NCI-H1092 (cell line): ENCODE measurements around the gene ANKRD30BL.
"Not testable (repeated sequence)": the region's sequence is repeated elsewhere in the genome, so short reads cannot be mapped to it uniquely, and the experiment has no call there.

ENCODE experiments used
- DNase-seq: peaks from one replicate; lab custom pipeline; 2025; lab: John Stamatoyannopoulos, UW

ANKRD30BL gene, protein sequence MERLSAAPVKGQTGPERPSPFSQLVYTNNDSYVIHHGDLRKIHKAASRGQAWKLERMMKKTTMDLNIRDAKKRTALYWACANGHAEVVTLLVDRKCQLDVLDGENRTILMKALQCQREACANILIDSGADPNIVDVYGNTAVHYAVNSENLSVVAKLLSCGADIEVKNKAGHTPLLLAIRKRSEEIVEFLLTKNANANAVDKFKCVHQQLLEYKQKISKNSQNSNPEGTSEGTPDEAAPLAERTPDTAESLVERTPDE

DNA sequence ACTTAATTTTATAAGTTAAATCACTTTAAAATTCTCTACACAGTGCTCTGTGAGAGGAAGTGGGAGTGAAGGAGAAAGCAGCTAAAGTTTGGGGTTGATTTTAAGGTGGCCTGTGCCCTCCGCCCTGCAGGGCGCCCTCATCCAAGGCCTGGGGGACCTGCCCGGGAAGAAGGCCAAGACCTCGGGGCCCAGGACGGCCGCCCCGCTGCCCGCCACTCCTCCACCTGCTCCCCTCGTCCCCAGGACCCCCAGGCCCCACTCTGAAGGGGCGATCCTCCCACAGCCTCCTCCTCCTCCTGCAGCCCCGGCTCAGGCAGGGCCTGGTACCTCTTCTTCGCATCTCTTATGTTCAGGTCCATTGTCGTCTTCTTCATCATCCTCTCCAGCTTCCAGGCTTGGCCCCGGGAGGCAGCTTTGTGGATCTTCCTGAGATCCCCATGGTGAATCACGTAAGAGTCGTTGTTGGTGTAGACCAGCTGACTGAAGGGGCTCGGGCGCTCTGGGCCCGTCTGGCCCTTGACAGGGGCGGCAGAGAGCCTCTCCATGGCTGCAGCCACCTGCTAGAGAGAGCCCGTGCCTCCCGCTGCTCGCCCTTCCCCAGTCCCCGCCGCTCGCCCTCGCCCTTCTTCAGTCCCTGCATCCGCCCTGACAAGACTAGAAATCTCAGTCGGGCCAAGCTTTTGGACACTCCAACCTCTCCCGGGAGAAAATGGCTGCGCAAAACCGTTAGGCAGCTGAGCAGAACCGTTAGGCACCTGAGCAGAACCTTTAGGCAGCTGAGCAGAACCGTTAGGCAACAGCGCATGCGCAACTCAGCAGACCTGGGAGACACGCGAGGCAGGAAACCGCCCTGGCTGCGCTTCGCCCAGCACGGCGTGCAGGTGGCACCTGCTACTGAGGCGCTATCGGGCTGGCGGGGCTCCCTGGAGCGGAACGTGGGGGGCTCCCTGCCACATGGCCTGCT lies at the start of gene ANKRD30BL:
ANKRD30BL (minus strand) TSS at position 792 of the 964 bp plus-strand sequence; CDS start at position 545, 247 bp downstream.
- DNase-seq = not testable (repeated sequence)

DNA sequence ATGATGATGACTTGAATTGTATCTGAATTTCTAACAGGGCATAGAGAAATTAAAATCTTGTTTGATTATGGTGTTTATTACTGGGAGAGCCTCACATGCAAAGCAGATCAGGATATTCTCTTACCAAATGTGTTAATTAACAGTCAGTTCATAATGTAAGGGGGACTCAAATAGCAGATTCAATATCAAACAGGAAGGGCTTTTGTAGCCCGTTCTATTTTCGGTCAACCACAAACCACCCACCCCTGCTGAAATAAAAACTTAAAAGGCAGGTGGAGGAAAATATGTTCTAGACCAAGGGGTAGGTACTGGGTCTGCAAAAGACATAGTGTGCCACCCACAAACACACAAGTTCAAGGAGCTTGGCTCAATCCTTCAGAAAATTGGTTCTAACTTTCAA lies 41.1 kb upstream of the ANKRD30BL start:
- not testable (repeated sequence) for DNase-seq

DNA sequence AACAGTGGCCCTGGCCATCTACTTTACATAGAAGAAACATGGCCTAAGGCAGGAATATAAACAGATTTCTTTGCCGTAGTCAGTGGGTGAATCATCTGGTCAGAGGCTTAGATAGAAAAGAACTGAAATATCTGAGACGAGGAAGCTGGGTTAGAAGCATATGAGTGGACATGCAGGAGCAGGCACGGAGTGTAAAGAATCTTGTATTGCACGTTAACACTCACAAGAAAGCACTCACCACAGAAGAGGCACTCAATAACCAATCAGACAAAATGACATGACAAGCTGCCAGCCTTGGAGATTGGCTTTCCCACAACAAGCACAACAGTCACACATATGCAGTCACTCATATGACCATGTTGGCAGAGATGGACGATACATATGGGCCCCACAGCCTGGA lies 31.1 kb upstream of the ANKRD30BL start:
- DNase-seq = not testable (repeated sequence)

DNA sequence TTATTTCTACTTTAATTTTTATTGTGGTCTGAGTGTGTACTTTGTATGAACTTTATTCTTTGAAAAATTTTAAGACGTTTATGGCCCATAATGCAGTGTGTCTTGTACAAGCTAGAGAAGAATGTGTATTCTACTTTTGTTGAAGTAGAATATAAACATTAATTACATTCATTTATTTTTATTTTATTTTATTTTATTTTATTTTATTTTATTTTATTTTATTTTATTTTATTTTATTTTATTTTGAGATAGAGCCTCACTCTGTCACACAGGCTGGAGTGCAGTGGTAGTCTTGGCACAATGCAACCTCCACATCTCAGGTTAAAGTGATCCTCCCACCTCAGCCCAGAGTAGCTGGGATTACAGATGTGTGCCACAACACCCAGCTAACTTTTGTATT lies 5.3 kb upstream of the ANKRD30BL start:
- DNase-seq = not testable (repeated sequence)

DNA sequence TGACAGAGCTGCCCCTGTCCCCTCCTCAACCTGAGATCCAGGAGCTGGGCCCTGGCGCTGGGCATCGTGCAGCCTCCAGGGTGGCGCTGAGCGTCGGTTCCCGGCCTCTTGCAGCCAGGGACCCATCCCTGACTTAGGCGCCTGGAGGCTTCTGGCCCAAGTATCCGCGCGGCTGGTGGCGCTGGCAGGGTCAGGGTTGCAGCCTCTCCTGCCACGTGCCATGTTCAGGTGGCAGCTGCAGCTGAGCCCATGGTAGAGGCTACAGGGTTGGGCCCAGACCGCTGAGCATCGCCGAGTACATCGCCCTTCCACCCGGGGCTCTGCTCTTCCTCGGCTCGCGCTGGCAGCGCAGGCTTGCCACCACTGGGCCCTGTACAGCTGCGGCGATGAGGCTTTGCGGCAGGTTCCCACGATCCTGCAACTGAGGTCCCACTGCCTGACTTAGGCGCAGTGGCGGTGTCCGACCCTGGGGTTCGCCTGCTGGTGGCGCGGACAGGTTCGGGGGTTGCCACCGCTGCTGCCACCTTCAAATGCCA lies 441 bp upstream of the ANKRD30BL start:
- DNase-seq = not testable (repeated sequence)

DNA sequence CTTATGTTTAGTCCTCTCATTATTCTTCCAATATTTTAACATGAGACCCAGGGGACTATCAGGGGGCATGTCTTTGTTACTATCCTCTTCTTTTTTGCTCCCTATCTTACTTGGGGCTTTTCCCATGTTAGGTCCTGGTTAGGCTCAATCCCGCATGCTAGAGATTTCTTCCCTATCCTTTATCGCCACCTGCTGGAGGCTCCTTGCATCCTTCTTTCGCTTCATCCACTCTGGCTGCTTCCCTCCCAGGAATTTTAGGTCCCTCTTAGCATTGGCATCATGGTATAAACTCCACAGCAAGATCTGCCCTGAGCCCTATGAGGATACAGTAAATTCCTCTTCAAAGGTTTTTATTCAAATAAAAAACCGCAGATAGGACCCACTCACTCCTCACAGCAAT lies 15.0 kb downstream of the ANKRD30BL start:
- DNase-seq = peak; percentile 10
